Panc1 (cell line): ENCODE results near the gene MARS2. TPM values are rescaled to one million over a fixed set of nuclear protein-coding genes. Genes with fewer than 3 reads are reported as not detected.

ENCODE experiments used
- total RNA-seq: library from RNA; stranded (reverse); gene quantifications from one replicate; pipeline ENCODE4 v1.2.1, GENCODE V29; 2021; ENCODE audit not compliant: unreplicated experiment

The MARS2 gene
- total RNA-seq, 1 experiment from 2014 or later = 8.7 TPM

Other genes starting within 250 kb of the MARS2 start
- gene HSPD1, start 205.5 kb upstream of the MARS2 start, total RNA-seq = 553 TPM
- 278 TPM for gene HSPE1, start 205.0 kb upstream of the MARS2 start, total RNA-seq
- gene MOB4, start 189.3 kb upstream of the MARS2 start, total RNA-seq = 25.6 TPM
- not detected for gene RFTN2, start 29.8 kb upstream of the MARS2 start, total RNA-seq
- gene BOLL, start 80.0 kb downstream of the MARS2 start, total RNA-seq = not detected
- gene PLCL1, start 99.2 kb downstream of the MARS2 start, total RNA-seq = not detected